GM12878 (cell line): Measurements from ENCODE around the gene TBX4. TPM values are rescaled to one million over a fixed set of nuclear protein-coding genes. Genes with fewer than 3 reads are reported as not detected.
A peak's percentile ranks its signal among the peaks of the same experiment; 100 is the strongest.

ENCODE experiments used
- ATAC-seq: fragments of 200-7000 bp; cut with Tn5 transposase; 3 replicates; pipeline ENCODE4 v1.9.1; 2020; ENCODE audit warnings: mild to moderate bottlenecking, moderate library complexity
- BruUV-seq: library from RNA; stranded (reverse); fragments of 400-500 nt; replicated peaks from 2 replicates; lab custom pipeline; 2021; lab: Mats Ljungman, UMichigan
- CTCF ChIA-PET: fragments of 300-600 bp; sonication (Branson Sonifier 250); formaldehyde crosslinking; extraction: SDS; loops from one replicate; lab custom pipeline; 2021; ENCODE audit warnings: inconsistent platforms; lab: Yijun Ruan, JAX
- POLR2A ChIA-PET: fragments of 350-600 bp; formaldehyde crosslinking; extraction: SDS; loops from one replicate; lab custom pipeline; 2021; ENCODE audit warnings: inconsistent platforms; lab: Charles Lee
- RAD21 ChIA-PET: fragments of 300-600 bp; sonication (Branson Sonifier 250); formaldehyde crosslinking; loops from one replicate; lab custom pipeline; 2023; ENCODE audit warnings: antibody characterized with exemption; ENCODE audit not compliant: unreplicated experiment; lab: Charles Lee
- SMC1A ChIA-PET: fragments of 300-600 bp; sonication (Branson Sonifier 250); formaldehyde crosslinking; loops from one replicate; lab custom pipeline; 2023; ENCODE audit not compliant: unreplicated experiment, uncharacterized antibody; lab: Charles Lee
- DNase-seq: peaks from one replicate; pipeline ENCODE4 v3.0.0-alpha.2; 2011; ENCODE audit warnings: low read depth, low spot score
- FAIRE-seq: peaks from 3 replicates; lab custom pipeline; 2011; peaks lifted over from hg19 to GRCh38; lab: Jason Lieb, UNC
- H2AFZ ChIP-seq: 2 replicates; pipeline ENCODE4 v1.6.0; 2011; ENCODE audit warnings: low read depth, low read length, control low read depth; ENCODE audit not compliant: control insufficient read depth
- H3K27ac ChIP-seq: 2 replicates; pipeline ENCODE4 v1.5.1; 2011; ENCODE audit warnings: control low read depth; ENCODE audit not compliant: control insufficient read depth, insufficient read depth
- H3K27me3 ChIP-seq, 2 experiments: replicated peaks in 1 of 2; 2 replicates each; pipeline versions ENCODE4 v1.6.0 to v1.6.1; 2011; ENCODE audit warnings: low read length in 1 of 2; ENCODE audit not compliant: control insufficient read depth in 2 of 2, insufficient read depth in 2 of 2
- H3K36me3 ChIP-seq, 2 experiments: 2 replicates each; pipeline ENCODE4 v1.5.1; 2011; ENCODE audit warnings: low read length in 1 of 2; ENCODE audit not compliant: control insufficient read depth in 2 of 2, insufficient read depth in 2 of 2
- H3K4me1 ChIP-seq: 2 replicates; pipeline ENCODE4 v1.6.1; 2011; ENCODE audit warnings: mild to moderate bottlenecking, low read length, moderate library complexity, mixed read lengths; ENCODE audit not compliant: control insufficient read depth, insufficient read depth
- H3K4me2 ChIP-seq: 2 replicates; pipeline ENCODE4 v1.6.0; 2011; ENCODE audit warnings: control low read depth; ENCODE audit not compliant: control insufficient read depth, insufficient read depth
- H3K4me3 ChIP-seq: fragments of 200-600 bp; sonication (generic); 2 replicates; pipeline ENCODE4 v1.5.1; 2016
- H3K79me2 ChIP-seq: 2 replicates; pipeline ENCODE4 v1.6.0; 2011; ENCODE audit warnings: low read length; ENCODE audit not compliant: control insufficient read depth, insufficient read depth
- H3K9ac ChIP-seq: 2 replicates; pipeline ENCODE4 v1.8.0; 2011; ENCODE audit warnings: low read length, control low read depth, mixed read lengths; ENCODE audit not compliant: control insufficient read depth, insufficient read depth
- H3K9me3 ChIP-seq: replicated peaks from 3 replicates; pipeline ENCODE4 v1.5.1; 2011; ENCODE audit warnings: mild to moderate bottlenecking, low read length; ENCODE audit not compliant: control insufficient read depth, insufficient read depth
- H4K20me1 ChIP-seq: 2 replicates; pipeline ENCODE4 v1.6.0; 2011; ENCODE audit not compliant: control insufficient read depth, insufficient read depth
- ATF3 ChIP-seq: IDR thresholded peaks from 2 replicates; pipeline ENCODE4 v1.6.1; 2011; ENCODE audit warnings: low read depth, mild to moderate bottlenecking, low read length, moderate library complexity, borderline replicate concordance; ENCODE audit errors: extremely low read depth
- ETV6 ChIP-seq, 2 experiments: fragments of 450-650 bp in 1 of 2; IDR thresholded peaks in 1 of 2; conservative IDR thresholded peaks in 1 of 2; 2 replicates each; pipeline ENCODE4 v1.6.1; 2014; ENCODE audit warnings: antibody characterized with exemption in 1 of 2, borderline replicate concordance in 1 of 2, low read depth in 1 of 2, mild to moderate bottlenecking in 1 of 2, moderate library complexity in 1 of 2
- HDAC2 ChIP-seq: fragments of 200-600 bp; sonication (generic); IDR thresholded peaks from 2 replicates; pipeline ENCODE4 v1.6.1; 2017
- HDAC6 ChIP-seq: fragments of 200-600 bp; sonication (generic); IDR thresholded peaks from one replicate; pipeline ENCODE4 v1.8.0; 2017; ENCODE audit warnings: antibody characterized with exemption; ENCODE audit not compliant: unreplicated experiment
- KDM1A ChIP-seq: fragments of 200-600 bp; sonication (generic); IDR thresholded peaks from 2 replicates; pipeline ENCODE4 v1.6.1; 2016; ENCODE audit warnings: borderline replicate concordance
- MYC ChIP-seq: IDR thresholded peaks from 2 replicates; pipeline ENCODE4 v1.6.1; 2011; ENCODE audit warnings: mild to moderate bottlenecking, low read length, moderate library complexity, inconsistent platforms; ENCODE audit not compliant: insufficient read depth, insufficient replicate concordance, insufficient read length, severe bottlenecking
- RAD51 ChIP-seq: fragments of 450-650 bp; IDR thresholded peaks from 2 replicates; pipeline ENCODE4 v1.6.1; 2016; ENCODE audit warnings: moderate library complexity, mild to moderate bottlenecking, inconsistent platforms
- SMAD1 ChIP-seq: fragments of 450-650 bp; IDR thresholded peaks from 2 replicates; pipeline ENCODE4 v1.6.1; 2018; ENCODE audit warnings: mild to moderate bottlenecking, low read depth; ENCODE audit not compliant: partially characterized antibody
- SMAD5 ChIP-seq: IDR thresholded peaks from 2 replicates; pipeline ENCODE4 v1.6.1; 2016; ENCODE audit warnings: antibody characterized with exemption, low read depth
- TCF12 ChIP-seq: IDR thresholded peaks from 2 replicates; pipeline ENCODE4 v1.6.1; 2011; ENCODE audit warnings: low read depth, mild to moderate bottlenecking, low read length
- WGBS: methylation state at CpG from one replicate; pipeline ENCODE4 v1.1.6; 2016; ENCODE audit warnings: low lambda C conversion rate; ENCODE audit not compliant: insufficient replicate concordance, insufficient coverage; ENCODE audit errors: missing lambda C conversion rate; 5-methylcytosine and 5-hydroxymethylcytosine counted together
- in situ Hi-C: fragments of 300-500 bp; cut with MboI; formaldehyde crosslinking; loops from 9 replicates; pipeline ENCODE4 v1.14.3; 2018; ENCODE audit warnings: mixed read lengths
- intact Hi-C: fragments of 100-400 bp; cut with micrococcal nuclease; formaldehyde crosslinking; loops from one replicate; pipeline ENCODE4 v1.14.2; 2022; ENCODE audit not compliant: unreplicated experiment
- polyA plus RNA-seq, 11 experiments: library from polyadenylated mRNA; depleted of rRNA in 4 of 11; unstranded in 6 of 11; stranded (reverse) in 5 of 11; fragments of >200 nt; fragmentation: Nextera tagmentation in 4 of 11; fragmentation: Illumina TruSeq in 1 of 11; extraction: Ambion mirVana in 4 of 11; extraction: Trizol in 1 of 11; gene quantifications; 1 replicate in 1 of 11; 2 replicates in 10 of 11; pipeline versions ENCODE4 v1.2.1 to v1.2.3, GENCODE V29; 2011 to 2016; ENCODE audit warnings: inconsistent platforms in 2 of 11, missing spikeins in 2 of 11, low read depth in 1 of 11
- total RNA-seq, 4 experiments: library from RNA; depleted of rRNA in 3 of 4; stranded (reverse); fragments of >200 nt in 3 of 4; fragmentation: Illumina TruSeq in 1 of 4; extraction: Trizol in 1 of 4; gene quantifications; 2 replicates each; pipeline versions ENCODE4 v1.2.1 to v1.2.3, GENCODE V29; 2013 to 2021

TBX4 gene
- total and polyA plus RNA-seq, 10 of the 15 experiments (the other 5 are each of a cell fraction or from before 2014, with no cell fraction given), result 0.01 TPM; not detected in 9

- TF ChIP-seq KDM1A (no peak), MYC (no peak), TCF12 (no peak), HDAC6 (no peak), RAD51 (no peak), SMAD1 (no peak), SMAD5 (no peak), HDAC2 (no peak)
Measured at GRCh38 chr17:61444075-61444474, 8.1 kb upstream of the TBX4 start (continued).

- ChIA-PET RAD21 (no interaction called here), CTCF (interaction anchor here (1.2 kb wide), 1 partner anchor 25 kb away, joined by 4 read pairs; no protein-coding TSS in a partner anchor), POLR2A (no interaction called here), SMC1A (no interaction called here)
- no peak for TF ChIP-seq ATF3
- 0 out of 4 replicates have a peak, but pooled peaks of 1 of the 2 experiments have one; percentile 16 for TF ChIP-seq ETV6 (conservative IDR thresholded peaks at IDR 0.05 in 1 of 2, IDR thresholded peaks at IDR 0.05 in 1 of 2; ENCODE audit: borderline replicate concordance in 1 of 2, low read depth in 1 of 2)
- no peak for DNase-seq
- H3K9ac ChIP-seq, result no peak overlapping the region
- no TSS peak for BruUV-seq
- H3K27ac ChIP-seq, result no peak overlapping the region
- no peak overlapping the region for H3K4me3 ChIP-seq
- H3K36me3 ChIP-seq, result no peaks in the 10 kb centered on the region
- intact Hi-C loops, result no loop called here
- no peaks in the 10 kb centered on the region for H3K9me3 ChIP-seq
- FAIRE-seq, result no peak
- H3K4me2 ChIP-seq, result no peak overlapping the region
- H3K27me3 ChIP-seq, result no peaks in the 10 kb centered on the region; a peak in 3 of 4 replicates
- in situ Hi-C loops, result no loop called here
- no peaks in the 10 kb centered on the region for H4K20me1 ChIP-seq
- H3K79me2 ChIP-seq, result no peaks in the 10 kb centered on the region
- no peak overlapping the region for H2AFZ ChIP-seq
- ATAC-seq, result no peak
- 27% methylated on average over 6 of the region's 6 CpGs for WGBS
- no peaks in the 10 kb centered on the region for H3K4me1 ChIP-seq
Measured at GRCh38 chr17:61444831-61445230, 7.4 kb upstream of the TBX4 start.
